GM10266 (cell line): Measurements from ENCODE around the gene CNKSR3.

Experiments
- DNase-seq: peaks from one replicate; pipeline ENCODE4 v3.0.0; 2012; ENCODE audit errors: extremely low spot score
- CTCF ChIP-seq: IDR thresholded peaks from 2 replicates; pipeline ENCODE4 v1.5.1; 2012; ENCODE audit warnings: mild to moderate bottlenecking, low read depth; ENCODE audit not compliant: control insufficient read depth, insufficient read depth; ENCODE audit errors: missing control alignments

Gene CNKSR3

GRCh38 chr6:154394571-154394970 is 115.9 kb downstream of the CNKSR3 start:
- DNase-seq: no peak
- TF ChIP-seq CTCF: no peak

GRCh38 chr6:154390034-154390433 is 120.5 kb downstream of the CNKSR3 start:
- no peak for TF ChIP-seq CTCF
- no peak for DNase-seq

GRCh38 chr6:154388803-154389202 is 121.7 kb downstream of the CNKSR3 start:
- TF ChIP-seq CTCF: no peak
- DNase-seq: no peak

GRCh38 chr6:154386848-154387717 is 123.4 kb downstream of the CNKSR3 start:
- no peak for DNase-seq
- TF ChIP-seq CTCF: no peak

- TF ChIP-seq CTCF: no peak
Measured at GRCh38 chr6:154384191-154384590, 126.3 kb downstream of the CNKSR3 start.

GRCh38 chr6:154383273-154383672 is 127.2 kb downstream of the CNKSR3 start:
- TF ChIP-seq CTCF: no peak
- DNase-seq: no peak

More at GRCh38 chr6:154384191-154384590, 126.3 kb downstream of the CNKSR3 start:
- no peak for DNase-seq

- TF ChIP-seq CTCF: no peak
- DNase-seq: no peak
Measured at GRCh38 chr6:154382740-154383139, 127.7 kb downstream of the CNKSR3 start.
